ENCODE results near the gene NFATC1. TPM values are rescaled to one million over a fixed set of nuclear protein-coding genes. Genes with fewer than 3 reads are reported as not detected.
A peak's percentile ranks its signal among the peaks of the same experiment; 100 is the strongest.

Gene NFATC1
- total and polyA plus RNA-seq, 8 donors = 3.4 to 7.9 (median 4.4) TPM

DNA sequence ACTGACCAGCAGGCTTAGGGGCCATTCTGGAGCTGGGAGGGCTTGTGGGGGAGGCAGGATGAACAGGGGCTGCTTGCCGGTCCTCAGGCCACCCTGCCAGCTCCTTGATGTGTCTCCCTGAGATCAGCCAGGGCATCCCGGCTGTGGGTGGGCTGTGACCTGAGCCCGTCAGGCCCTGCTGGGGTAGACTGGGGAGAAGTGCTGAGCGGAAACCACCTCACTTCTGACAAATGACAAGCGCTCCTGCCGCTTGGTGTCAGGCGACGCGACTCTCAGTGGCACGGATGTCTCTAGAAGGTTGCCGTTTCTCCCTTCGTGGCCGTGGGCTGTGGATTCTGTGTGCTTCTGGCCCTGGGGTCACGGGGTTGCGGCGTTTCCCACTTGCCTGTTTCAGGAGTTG is 45.7 kb downstream of the NFATC1 start:
- WGBS, 2 donors = 94% methylated on average over 16 of the region's 16 CpGs
- no peak for FAIRE-seq
- TF ChIP-seq, protein P1, sequence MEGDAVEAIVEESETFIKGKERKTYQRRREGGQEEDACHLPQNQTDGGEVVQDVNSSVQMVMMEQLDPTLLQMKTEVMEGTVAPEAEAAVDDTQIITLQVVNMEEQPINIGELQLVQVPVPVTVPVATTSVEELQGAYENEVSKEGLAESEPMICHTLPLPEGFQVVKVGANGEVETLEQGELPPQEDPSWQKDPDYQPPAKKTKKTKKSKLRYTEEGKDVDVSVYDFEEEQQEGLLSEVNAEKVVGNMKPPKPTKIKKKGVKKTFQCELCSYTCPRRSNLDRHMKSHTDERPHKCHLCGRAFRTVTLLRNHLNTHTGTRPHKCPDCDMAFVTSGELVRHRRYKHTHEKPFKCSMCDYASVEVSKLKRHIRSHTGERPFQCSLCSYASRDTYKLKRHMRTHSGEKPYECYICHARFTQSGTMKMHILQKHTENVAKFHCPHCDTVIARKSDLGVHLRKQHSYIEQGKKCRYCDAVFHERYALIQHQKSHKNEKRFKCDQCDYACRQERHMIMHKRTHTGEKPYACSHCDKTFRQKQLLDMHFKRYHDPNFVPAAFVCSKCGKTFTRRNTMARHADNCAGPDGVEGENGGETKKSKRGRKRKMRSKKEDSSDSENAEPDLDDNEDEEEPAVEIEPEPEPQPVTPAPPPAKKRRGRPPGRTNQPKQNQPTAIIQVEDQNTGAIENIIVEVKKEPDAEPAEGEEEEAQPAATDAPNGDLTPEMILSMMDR (IDR thresholded peaks at IDR 0.05) = no peak
- H3K4me3 ChIP-seq = no peak overlapping the region
- DNase-seq = no peak
- no peaks in the 10 kb centered on the region for H3K9me3 ChIP-seq
- no peaks in the 10 kb centered on the region for H3K4me1 ChIP-seq
- no peak overlapping the region for H3K27ac ChIP-seq
- no peaks in the 10 kb centered on the region for H3K27me3 ChIP-seq
- no peak for ATAC-seq
- no peaks in the 10 kb centered on the region for H3K36me3 ChIP-seq
- intact Hi-C loops (cut with DNase I) = no loop called here

DNA sequence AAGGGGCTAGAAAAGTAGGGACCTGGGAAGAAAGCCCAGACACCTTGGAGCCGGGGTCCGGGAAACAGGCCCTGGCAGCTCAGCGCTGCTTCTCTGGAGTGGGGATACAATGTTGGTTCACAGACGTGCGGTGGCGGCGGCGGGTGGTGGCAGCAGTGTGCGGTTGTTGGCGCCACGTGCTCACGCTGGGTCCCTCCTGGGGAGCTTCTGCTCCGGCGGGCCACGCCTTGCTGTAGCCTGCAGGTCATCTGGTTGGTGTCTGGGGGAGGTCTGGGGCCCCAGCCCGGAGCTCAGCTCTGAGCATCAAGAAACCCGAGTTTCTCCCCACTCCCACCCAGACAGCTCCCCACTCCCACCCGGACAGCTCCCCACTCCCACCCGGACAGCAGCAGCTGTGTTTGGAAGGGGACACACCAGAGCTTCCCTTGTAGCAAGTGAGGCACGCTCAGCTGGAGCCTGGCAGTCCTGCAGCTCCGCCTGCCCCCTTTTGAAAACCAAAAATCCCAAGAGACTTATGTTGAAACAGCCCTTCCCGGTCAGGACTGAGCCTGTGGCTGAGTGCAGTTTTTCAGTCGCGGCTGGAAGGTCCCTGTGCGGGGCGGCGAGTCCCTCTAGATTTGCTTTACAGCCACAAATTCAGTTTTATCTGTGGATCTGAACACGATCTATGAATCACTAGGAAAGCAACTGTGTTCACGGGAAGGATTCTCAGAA is 46.9 kb downstream of the NFATC1 start:
- no peaks in the 10 kb centered on the region for H3K4me1 ChIP-seq
- no peaks in the 10 kb centered on the region for H3K27me3 ChIP-seq
- ATAC-seq (peak in 1 of 4 donors; percentile 38), FAIRE-seq (no peak), DNase-seq (no peak)
- no peak overlapping the region for H3K4me3 ChIP-seq
- WGBS, 2 donors = 83 to 86% methylated on average over 29 of the region's 29 CpGs
- H3K27ac ChIP-seq = no peak overlapping the region
- TF ChIP-seq, protein P1 (IDR thresholded peaks at IDR 0.05) = no peak
- no peaks in the 10 kb centered on the region for H3K9me3 ChIP-seq
- H3K36me3 ChIP-seq = no peaks in the 10 kb centered on the region
- intact Hi-C loops (cut with DNase I) = no loop called here

DNA sequence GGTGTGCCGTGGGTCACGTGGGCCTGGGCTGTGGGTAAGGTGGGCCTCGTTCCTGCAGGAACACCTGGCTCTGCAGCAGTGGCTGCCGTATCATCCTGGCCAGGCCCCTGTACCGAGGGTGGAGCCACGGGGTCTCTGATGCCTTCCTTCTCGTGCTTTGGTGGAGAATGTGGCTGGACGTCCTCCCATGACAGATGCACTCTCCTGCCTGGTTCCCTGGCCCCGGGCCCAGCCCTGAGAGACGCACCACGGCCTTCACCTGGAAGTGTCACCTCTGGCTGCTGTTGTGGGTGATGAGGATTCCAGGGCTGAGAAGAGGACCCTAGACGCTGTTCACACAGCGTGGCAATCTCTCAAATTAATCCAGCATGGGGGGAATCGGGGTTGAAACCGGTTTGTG is 49.5 kb downstream of the NFATC1 start:
- no peak for DNase-seq

DNA sequence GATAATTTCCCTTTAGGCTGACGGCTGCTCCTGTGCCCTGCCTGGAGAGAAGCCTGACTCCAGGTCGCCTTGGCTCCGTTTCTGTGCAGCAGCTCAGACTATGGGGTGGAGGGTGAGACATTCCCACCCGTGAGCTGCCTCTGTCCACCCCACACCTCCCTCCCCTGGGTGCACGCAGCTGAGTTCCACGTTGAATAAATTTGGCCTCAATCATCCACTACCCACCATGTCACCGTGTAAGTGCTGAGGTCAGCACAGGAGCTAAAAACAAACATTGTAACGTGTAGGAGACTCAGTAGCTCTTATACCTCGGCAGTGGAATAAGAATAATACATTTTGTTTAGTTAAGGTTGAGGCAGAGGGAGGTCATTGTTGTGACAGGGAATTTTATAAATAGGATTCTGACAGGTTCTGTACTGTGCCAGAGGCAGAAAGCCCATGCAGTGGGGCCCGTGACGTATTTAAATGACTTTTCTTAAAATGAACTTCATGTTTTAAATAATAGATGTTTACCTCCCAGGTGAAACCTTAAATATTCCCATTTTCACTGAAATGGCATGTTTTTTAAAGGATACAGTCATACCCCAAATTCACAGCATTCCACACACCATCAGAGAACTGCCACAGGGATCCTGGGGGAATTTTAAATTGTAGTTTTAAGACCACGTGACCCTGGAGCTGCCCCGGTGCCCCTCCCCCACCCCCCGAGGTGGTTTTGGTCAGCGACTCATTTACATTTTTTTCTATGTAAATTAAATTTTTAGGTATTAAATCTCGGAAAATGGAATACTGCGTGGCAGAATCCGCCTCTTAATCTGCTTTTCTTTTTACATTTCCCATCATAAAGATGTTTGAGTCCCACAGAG is 50.2 kb downstream of the NFATC1 start:
- no peak overlapping the region for H3K27ac ChIP-seq
- H3K36me3 ChIP-seq = no peaks in the 10 kb centered on the region
- no peak overlapping the region for H3K4me3 ChIP-seq
- H3K27me3 ChIP-seq = no peaks in the 10 kb centered on the region
- WGBS, 2 donors = 75 to 78% methylated on average over 18 of the region's 18 CpGs
- no peaks in the 10 kb centered on the region for H3K4me1 ChIP-seq
- no peaks in the 10 kb centered on the region for H3K9me3 ChIP-seq
- intact Hi-C loops (cut with DNase I) = no loop called here
- no peak for FAIRE-seq
- no peak for DNase-seq
- no peak for ATAC-seq
- TF ChIP-seq, protein P1 (IDR thresholded peaks at IDR 0.05) = no peak

More for the DNA sequence above, 49.5 kb downstream of the NFATC1 start:
- no peak overlapping the region for H3K27ac ChIP-seq
- no peak overlapping the region for H3K4me3 ChIP-seq
- no peaks in the 10 kb centered on the region for H3K27me3 ChIP-seq
- ATAC-seq (no peak), FAIRE-seq (no peak)
- intact Hi-C loops (cut with DNase I) = no loop called here
- TF ChIP-seq, protein P1 (IDR thresholded peaks at IDR 0.05) = no peak
- H3K4me1 ChIP-seq = no peaks in the 10 kb centered on the region
- 75 to 80% methylated on average over 15 of the region's 15 CpGs for WGBS, 2 donors
- H3K36me3 ChIP-seq = no peaks in the 10 kb centered on the region
- H3K9me3 ChIP-seq = no peaks in the 10 kb centered on the region
